Fibroblast of the aortic adventitia (primary cell): ENCODE measurements around the gene EFEMP1. TPM values are rescaled to one million over a fixed set of nuclear protein-coding genes. Genes with fewer than 3 reads are reported as not detected.
A peak's percentile ranks its signal among the peaks of the same experiment; 100 is the strongest.

Source experiments
- DNase-seq: peaks from one replicate; pipeline ENCODE4 v3.0.0-alpha.2; 2010; ENCODE audit warnings: low read depth
- H3K4me3 ChIP-seq: 2 replicates; pipeline ENCODE4 v1.5.1; 2011; ENCODE audit warnings: low read depth, mild to moderate bottlenecking, control low read depth, low read length, moderate library complexity
- CTCF ChIP-seq: IDR thresholded peaks from 2 replicates; pipeline ENCODE4 v1.5.1; 2011; ENCODE audit warnings: mild to moderate bottlenecking, low read length, control low read depth, inconsistent platforms; ENCODE audit not compliant: insufficient read depth
- total RNA-seq: library from RNA; depleted of rRNA; stranded (reverse); fragments of >200 nt; gene quantifications from 2 replicates; pipeline ENCODE4 v1.2.3, GENCODE V29; 2012; ENCODE audit warnings: low replicate concordance

EFEMP1 gene
- total RNA-seq, 1 donor: 652 TPM

GRCh38 chr2:55883829-55884228 lies 39.8 kb downstream of the EFEMP1 start:
- H3K4me3 ChIP-seq: no peak overlapping the region
- TF ChIP-seq CTCF: no peak
- no peak for DNase-seq

- DNase-seq: peak; percentile 88
- no peak overlapping the region for H3K4me3 ChIP-seq
- no peak for TF ChIP-seq CTCF
Observed at GRCh38 chr2:55883357-55883756, 40.2 kb downstream of the EFEMP1 start.

- no peak for DNase-seq
- no peak for TF ChIP-seq CTCF
- no peak overlapping the region for H3K4me3 ChIP-seq
Observed at GRCh38 chr2:55882954-55883353, 40.6 kb downstream of the EFEMP1 start.

- DNase-seq: no peak
- no peak overlapping the region for H3K4me3 ChIP-seq
- TF ChIP-seq CTCF: no peak
Observed at GRCh38 chr2:55880416-55881143, 43.0 kb downstream of the EFEMP1 start.

GRCh38 chr2:55879976-55880375 lies 43.6 kb downstream of the EFEMP1 start:
- TF ChIP-seq CTCF: no peak
- no peak overlapping the region for H3K4me3 ChIP-seq
- peak; percentile 75 for DNase-seq

- TF ChIP-seq CTCF: no peak
- H3K4me3 ChIP-seq: no peak overlapping the region
- peak; percentile 68 for DNase-seq
Observed at GRCh38 chr2:55877087-55877436, 46.5 kb downstream of the EFEMP1 start.
